Endodermal cell (in vitro differentiated cells): ENCODE results near the gene RBFA. TPM values are rescaled to one million over a fixed set of nuclear protein-coding genes. Genes with fewer than 3 reads are reported as not detected.

Source experiments
- DNase-seq: peaks from one replicate; pipeline ENCODE4 v3.0.0-alpha.2; 2017
- H3K27ac ChIP-seq: 2 replicates; pipeline ENCODE4 v1.5.1; 2013; ENCODE audit warnings: mild to moderate bottlenecking, low read depth, low read length, moderate library complexity
- H3K27me3 ChIP-seq: 2 replicates; pipeline ENCODE4 v1.6.1; 2013; ENCODE audit warnings: mild to moderate bottlenecking, low read length, moderate library complexity; ENCODE audit not compliant: insufficient read depth, control insufficient read depth, poor library complexity, severe bottlenecking
- H3K36me3 ChIP-seq: 2 replicates; pipeline ENCODE4 v1.7.0; 2013; ENCODE audit warnings: mild to moderate bottlenecking, low read length, moderate library complexity; ENCODE audit not compliant: control insufficient read depth, insufficient read depth
- H3K4me1 ChIP-seq: one replicate; pipeline ENCODE4 v1.7.0; 2013; ENCODE audit warnings: low read length; ENCODE audit not compliant: control insufficient read depth, insufficient read depth
- H3K4me3 ChIP-seq: 2 replicates; pipeline ENCODE4 v1.5.1; 2013; ENCODE audit warnings: mild to moderate bottlenecking, low read length, moderate library complexity
- H3K9ac ChIP-seq: 2 replicates; pipeline ENCODE4 v1.6.1; 2013; ENCODE audit warnings: mild to moderate bottlenecking, low read length, moderate library complexity; ENCODE audit not compliant: poor library complexity, severe bottlenecking; ENCODE audit errors: extremely low read depth
- H3K9me3 ChIP-seq: 2 replicates; pipeline ENCODE4 v1.6.1; 2013; ENCODE audit warnings: mild to moderate bottlenecking, low read length, moderate library complexity; ENCODE audit not compliant: control insufficient read depth
- H3K27ac Mint-ChIP-seq: 2 replicates; pipeline ENCODE4 v1.8.0; 2020; ENCODE audit warnings: mixed read lengths
- H3K27me3 Mint-ChIP-seq: 2 replicates; pipeline ENCODE4 v1.8.0; 2021; ENCODE audit warnings: mild to moderate bottlenecking, mixed read lengths; ENCODE audit not compliant: insufficient read depth
- H3K36me3 Mint-ChIP-seq: 2 replicates; pipeline ENCODE4 v1.8.0; 2020; ENCODE audit warnings: low read depth, mixed read lengths
- H3K4me1 Mint-ChIP-seq: 2 replicates; pipeline ENCODE4 v1.8.0; 2020; ENCODE audit warnings: mixed read lengths
- H3K4me3 Mint-ChIP-seq: 2 replicates; pipeline ENCODE4 v1.8.0; 2020; ENCODE audit warnings: mild to moderate bottlenecking, moderate library complexity, mixed read lengths
- H3K9me3 Mint-ChIP-seq: 2 replicates; pipeline ENCODE4 v1.8.0; 2020; ENCODE audit warnings: mild to moderate bottlenecking, mixed read lengths
- WGBS, 2 experiments: methylation state at CpG; one replicate each; pipeline versions ENCODE4 v1.1.5 to v1.1.7; 2013; ENCODE audit warnings: missing lambda C conversion rate in 2 of 2, mixed read lengths in 1 of 2; ENCODE audit not compliant: insufficient coverage in 1 of 2, insufficient read length in 1 of 2; 5-methylcytosine and 5-hydroxymethylcytosine counted together
- total RNA-seq, 2 donors: library from RNA; stranded (reverse); fragmentation: NEBNext Ultra II Directional in 1 of 2; extraction: Animal tissue kit (Norgen Biotek cat#: 25700) in 1 of 2; gene quantifications; 2 replicates in 1 of 2; 3 replicates in 1 of 2; pipeline ENCODE4 v1.2.1, GENCODE V29; 2021
- TF ChIP-seq, protein P1 (sequence below): fragments of 200-600 bp; sonication (generic); conservative IDR thresholded peaks from 2 replicates; pipeline ENCODE4 v1.5.0; 2021; ENCODE audit warnings: antibody characterized with exemption, mild to moderate bottlenecking

The RBFA gene
- total RNA-seq, 2 donors from 2014 or later = 16.6 to 27.6 TPM

DNA sequence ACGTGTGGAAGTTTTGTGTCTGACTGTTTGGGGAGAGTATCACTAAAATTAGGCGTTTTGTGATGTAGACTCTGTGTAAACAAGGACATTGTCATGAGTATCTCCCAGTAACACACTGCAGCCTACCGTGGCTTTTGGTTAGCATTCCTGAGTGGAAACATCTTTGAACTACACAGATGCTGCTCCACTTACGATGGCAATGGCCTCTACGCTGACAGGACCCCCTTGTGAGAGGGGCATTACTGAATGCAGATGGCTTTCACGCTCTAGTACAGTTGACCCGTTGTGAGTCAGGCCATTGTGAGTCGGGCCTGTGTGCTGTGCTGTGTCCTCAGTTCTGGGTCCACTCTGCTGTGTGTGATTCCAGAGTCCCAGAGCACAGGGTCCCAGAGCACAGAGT lies 40.5 kb downstream of the RBFA start:
- Mint-ChIP-seq H3K27ac (no peak overlapping the region), H3K36me3 (peaks cover 5% of the 10 kb centered on the region), H3K4me1 (no peaks in the 10 kb centered on the region), H3K4me3 (no peak overlapping the region), H3K9me3 (peaks cover 32% of the 10 kb centered on the region), H3K27me3 (peaks cover 1% of the 10 kb centered on the region)
- WGBS, 2 experiments = 69 to 73% methylated on average over 8 of the region's 8 CpGs
- Histone ChIP-seq H3K27ac (no peak overlapping the region), H3K27me3 (no peaks in the 10 kb centered on the region), H3K36me3 (no peaks in the 10 kb centered on the region), H3K4me1 (no peaks in the 10 kb centered on the region), H3K4me3 (no peak overlapping the region), H3K9ac (no peak overlapping the region), H3K9me3 (no peaks in the 10 kb centered on the region)
- TF ChIP-seq, protein P1, sequence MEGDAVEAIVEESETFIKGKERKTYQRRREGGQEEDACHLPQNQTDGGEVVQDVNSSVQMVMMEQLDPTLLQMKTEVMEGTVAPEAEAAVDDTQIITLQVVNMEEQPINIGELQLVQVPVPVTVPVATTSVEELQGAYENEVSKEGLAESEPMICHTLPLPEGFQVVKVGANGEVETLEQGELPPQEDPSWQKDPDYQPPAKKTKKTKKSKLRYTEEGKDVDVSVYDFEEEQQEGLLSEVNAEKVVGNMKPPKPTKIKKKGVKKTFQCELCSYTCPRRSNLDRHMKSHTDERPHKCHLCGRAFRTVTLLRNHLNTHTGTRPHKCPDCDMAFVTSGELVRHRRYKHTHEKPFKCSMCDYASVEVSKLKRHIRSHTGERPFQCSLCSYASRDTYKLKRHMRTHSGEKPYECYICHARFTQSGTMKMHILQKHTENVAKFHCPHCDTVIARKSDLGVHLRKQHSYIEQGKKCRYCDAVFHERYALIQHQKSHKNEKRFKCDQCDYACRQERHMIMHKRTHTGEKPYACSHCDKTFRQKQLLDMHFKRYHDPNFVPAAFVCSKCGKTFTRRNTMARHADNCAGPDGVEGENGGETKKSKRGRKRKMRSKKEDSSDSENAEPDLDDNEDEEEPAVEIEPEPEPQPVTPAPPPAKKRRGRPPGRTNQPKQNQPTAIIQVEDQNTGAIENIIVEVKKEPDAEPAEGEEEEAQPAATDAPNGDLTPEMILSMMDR = no peak
- DNase-seq = no peak

DNA sequence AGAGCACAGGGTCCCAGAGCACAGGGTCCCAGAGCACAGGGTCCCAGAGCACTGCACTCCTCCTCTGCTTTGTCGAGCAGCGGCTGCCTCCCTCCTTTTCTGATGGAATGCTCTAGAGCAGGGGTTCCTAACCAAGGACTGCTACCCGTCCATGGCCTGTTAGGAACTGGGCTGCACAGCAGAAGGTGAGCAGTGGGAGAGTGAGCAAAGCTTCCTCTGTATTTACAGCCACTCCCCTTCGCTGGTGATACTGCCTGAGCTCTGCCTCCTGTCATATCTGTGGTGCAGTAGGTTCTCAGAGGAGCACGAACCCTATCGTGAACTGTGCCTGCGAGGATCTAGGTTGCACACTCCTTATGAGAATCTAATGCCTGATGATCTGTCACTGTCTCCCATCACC lies 41.7 kb downstream of the RBFA start:
- 90 to 99% methylated on average over 6 to 7 of the region's 7 CpGs for WGBS, 2 experiments
- no peaks in the 10 kb centered on the region for H3K4me1 ChIP-seq
- no peaks in the 10 kb centered on the region for H3K36me3 ChIP-seq
- DNase-seq = no peak
- no peak overlapping the region for H3K27ac ChIP-seq
- H3K9ac ChIP-seq = no peak overlapping the region
- Mint-ChIP-seq H3K27me3 (peaks cover 1% of the 10 kb centered on the region), H3K9me3 (peaks cover 27% of the 10 kb centered on the region), H3K4me3 (no peak overlapping the region), H3K4me1 (no peaks in the 10 kb centered on the region), H3K36me3 (peaks cover 4% of the 10 kb centered on the region), H3K27ac (no peak overlapping the region)
- no peak overlapping the region for H3K4me3 ChIP-seq
- TF ChIP-seq, protein P1 = no peak
- H3K9me3 ChIP-seq = no peaks in the 10 kb centered on the region
- no peaks in the 10 kb centered on the region for H3K27me3 ChIP-seq

DNA sequence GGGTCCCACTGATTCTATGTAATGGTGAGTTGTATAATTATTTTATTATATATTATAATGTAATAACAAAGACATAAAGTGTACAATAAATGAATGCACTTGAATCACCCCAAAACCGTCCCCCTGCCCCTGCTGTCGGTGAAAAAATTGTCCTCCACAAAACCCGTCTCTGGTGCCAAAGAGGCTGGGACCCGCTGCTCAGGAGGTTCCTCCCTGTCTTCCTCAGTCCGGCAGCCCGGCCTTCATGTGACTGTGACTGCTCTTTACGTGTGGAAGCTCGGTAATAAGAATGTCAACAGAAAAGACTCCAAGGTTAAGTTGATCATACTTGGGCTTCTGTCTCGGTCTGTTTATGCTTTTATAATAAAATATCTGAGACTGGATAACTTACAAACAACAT lies 42.1 kb downstream of the RBFA start:
- 91 to 94% methylated on average over 8 to 9 of the region's 9 CpGs for WGBS, 2 experiments
- no peaks in the 10 kb centered on the region for H3K36me3 ChIP-seq
- H3K27ac ChIP-seq = no peak overlapping the region
- no peak overlapping the region for H3K4me3 Mint-ChIP-seq
- H3K9ac ChIP-seq = no peak overlapping the region
- no peak overlapping the region for H3K27ac Mint-ChIP-seq
- no peaks in the 10 kb centered on the region for H3K4me1 ChIP-seq
- DNase-seq = no peak
- no peak overlapping the region for H3K4me3 ChIP-seq
- no peaks in the 10 kb centered on the region for H3K27me3 ChIP-seq
- peaks cover 4% of the 10 kb centered on the region for H3K36me3 Mint-ChIP-seq
- H3K9me3 ChIP-seq = no peaks in the 10 kb centered on the region
- H3K27me3 Mint-ChIP-seq = peaks cover 4% of the 10 kb centered on the region
- peaks cover 27% of the 10 kb centered on the region for H3K9me3 Mint-ChIP-seq
- TF ChIP-seq, protein P1 = no peak
- H3K4me1 Mint-ChIP-seq = no peaks in the 10 kb centered on the region
